GM12878 (cell line): Measurements from ENCODE around the gene SEL1L3. TPM values are rescaled to one million over a fixed set of nuclear protein-coding genes. Genes with fewer than 3 reads are reported as not detected.

ENCODE experiments used
- ATAC-seq: fragments of 200-7000 bp; cut with Tn5 transposase; 3 replicates; pipeline ENCODE4 v1.9.1; 2020; ENCODE audit warnings: mild to moderate bottlenecking, moderate library complexity
- BruUV-seq: library from RNA; stranded (reverse); fragments of 400-500 nt; replicated peaks from 2 replicates; lab custom pipeline; 2021; lab: Mats Ljungman, UMichigan
- CTCF ChIA-PET: fragments of 300-600 bp; sonication (Branson Sonifier 250); formaldehyde crosslinking; extraction: SDS; loops from one replicate; lab custom pipeline; 2021; ENCODE audit warnings: inconsistent platforms; lab: Yijun Ruan, JAX
- POLR2A ChIA-PET: fragments of 350-600 bp; formaldehyde crosslinking; extraction: SDS; loops from one replicate; lab custom pipeline; 2021; ENCODE audit warnings: inconsistent platforms; lab: Charles Lee
- RAD21 ChIA-PET: fragments of 300-600 bp; sonication (Branson Sonifier 250); formaldehyde crosslinking; loops from one replicate; lab custom pipeline; 2023; ENCODE audit warnings: antibody characterized with exemption; ENCODE audit not compliant: unreplicated experiment; lab: Charles Lee
- SMC1A ChIA-PET: fragments of 300-600 bp; sonication (Branson Sonifier 250); formaldehyde crosslinking; loops from one replicate; lab custom pipeline; 2023; ENCODE audit not compliant: unreplicated experiment, uncharacterized antibody; lab: Charles Lee
- DNase-seq: peaks from one replicate; pipeline ENCODE4 v3.0.0-alpha.2; 2011; ENCODE audit warnings: low read depth, low spot score
- FAIRE-seq: peaks from 3 replicates; lab custom pipeline; 2011; peaks lifted over from hg19 to GRCh38; lab: Jason Lieb, UNC
- H2AFZ ChIP-seq: 2 replicates; pipeline ENCODE4 v1.6.0; 2011; ENCODE audit warnings: low read depth, low read length, control low read depth; ENCODE audit not compliant: control insufficient read depth
- H3K27ac ChIP-seq: 2 replicates; pipeline ENCODE4 v1.5.1; 2011; ENCODE audit warnings: control low read depth; ENCODE audit not compliant: control insufficient read depth, insufficient read depth
- H3K27me3 ChIP-seq, 2 experiments: replicated peaks in 1 of 2; 2 replicates each; pipeline versions ENCODE4 v1.6.0 to v1.6.1; 2011; ENCODE audit warnings: low read length in 1 of 2; ENCODE audit not compliant: control insufficient read depth in 2 of 2, insufficient read depth in 2 of 2
- H3K36me3 ChIP-seq, 2 experiments: 2 replicates each; pipeline ENCODE4 v1.5.1; 2011; ENCODE audit warnings: low read length in 1 of 2; ENCODE audit not compliant: control insufficient read depth in 2 of 2, insufficient read depth in 2 of 2
- H3K4me1 ChIP-seq: 2 replicates; pipeline ENCODE4 v1.6.1; 2011; ENCODE audit warnings: mild to moderate bottlenecking, low read length, moderate library complexity, mixed read lengths; ENCODE audit not compliant: control insufficient read depth, insufficient read depth
- H3K4me2 ChIP-seq: 2 replicates; pipeline ENCODE4 v1.6.0; 2011; ENCODE audit warnings: control low read depth; ENCODE audit not compliant: control insufficient read depth, insufficient read depth
- H3K4me3 ChIP-seq: fragments of 200-600 bp; sonication (generic); 2 replicates; pipeline ENCODE4 v1.5.1; 2016
- H3K79me2 ChIP-seq: 2 replicates; pipeline ENCODE4 v1.6.0; 2011; ENCODE audit warnings: low read length; ENCODE audit not compliant: control insufficient read depth, insufficient read depth
- H3K9ac ChIP-seq: 2 replicates; pipeline ENCODE4 v1.8.0; 2011; ENCODE audit warnings: low read length, control low read depth, mixed read lengths; ENCODE audit not compliant: control insufficient read depth, insufficient read depth
- H3K9me3 ChIP-seq: replicated peaks from 3 replicates; pipeline ENCODE4 v1.5.1; 2011; ENCODE audit warnings: mild to moderate bottlenecking, low read length; ENCODE audit not compliant: control insufficient read depth, insufficient read depth
- H4K20me1 ChIP-seq: 2 replicates; pipeline ENCODE4 v1.6.0; 2011; ENCODE audit not compliant: control insufficient read depth, insufficient read depth
- ASH2L ChIP-seq: fragments of 300-600, 200-600 bp; sonication (generic); IDR thresholded peaks from 2 replicates; pipeline ENCODE4 v1.6.1; 2017; ENCODE audit warnings: low read depth, mild to moderate bottlenecking, borderline replicate concordance
- ATF2 ChIP-seq: IDR thresholded peaks from 2 replicates; pipeline ENCODE4 v1.6.1; 2012; ENCODE audit warnings: low read length, inconsistent platforms
- BHLHE40 ChIP-seq, 2 experiments: fragments of 450-650 bp in 1 of 2; IDR thresholded peaks; 2 replicates each; pipeline ENCODE4 v1.6.1; 2011 to 2017; ENCODE audit warnings: low read depth in 2 of 2, borderline replicate concordance in 1 of 2, improper control_type of control experiment in 1 of 2, low read length in 1 of 2, mild to moderate bottlenecking in 1 of 2
- BMI1 ChIP-seq: fragments of 450-650 bp; IDR thresholded peaks from 2 replicates; pipeline ENCODE4 v1.6.1; 2016; ENCODE audit warnings: mild to moderate bottlenecking, moderate library complexity, borderline replicate concordance
- CHD2 ChIP-seq: IDR thresholded peaks from 2 replicates; pipeline ENCODE4 v1.6.1; 2011; ENCODE audit warnings: low read depth, low read length, improper control_type of control experiment, borderline replicate concordance
- CREM ChIP-seq: IDR thresholded peaks from 2 replicates; pipeline ENCODE4 v1.6.1; 2014; ENCODE audit warnings: antibody characterized with exemption, low read depth
- CTCF ChIP-seq, 3 experiments: IDR thresholded peaks in 2 of 3; conservative IDR thresholded peaks in 1 of 3; 2 replicates each; pipeline ENCODE4 v1.5.1; 2011; ENCODE audit warnings: low read depth in 3 of 3, low read length in 3 of 3, mild to moderate bottlenecking in 3 of 3, control low read depth in 2 of 3, moderate library complexity in 2 of 3, inconsistent platforms in 1 of 3, mixed read lengths in 1 of 3; ENCODE audit not compliant: control insufficient read depth in 2 of 3, insufficient read depth in 1 of 3; ENCODE audit errors: extremely low read depth in 1 of 3
- E2F4 ChIP-seq: IDR thresholded peaks from 2 replicates; pipeline ENCODE4 v1.6.1; 2012; ENCODE audit warnings: low read depth, low read length, improper control_type of control experiment
- GABPA ChIP-seq: IDR thresholded peaks from 2 replicates; pipeline ENCODE4 v1.6.1; 2014; ENCODE audit warnings: antibody characterized with exemption, low read depth, mild to moderate bottlenecking, inconsistent platforms
- MLLT1 ChIP-seq: fragments of 450-650 bp; IDR thresholded peaks from 2 replicates; pipeline ENCODE4 v1.6.1; 2016; ENCODE audit warnings: mild to moderate bottlenecking
- RBBP5 ChIP-seq: fragments of 200-600 bp; sonication (generic); conservative IDR thresholded peaks from 2 replicates; pipeline ENCODE4 v1.6.1; 2016
- SIN3A ChIP-seq: IDR thresholded peaks from 2 replicates; pipeline ENCODE4 v1.6.1; 2012; ENCODE audit warnings: low read depth, low read length, improper control_type of control experiment
- SREBF1 ChIP-seq: IDR thresholded peaks from 2 replicates; pipeline ENCODE4 v1.6.1; 2012; ENCODE audit warnings: mild to moderate bottlenecking, low read length
- TARDBP ChIP-seq: IDR thresholded peaks from 2 replicates; pipeline ENCODE4 v1.6.1; 2016; ENCODE audit warnings: borderline replicate concordance
- TCF12 ChIP-seq: IDR thresholded peaks from 2 replicates; pipeline ENCODE4 v1.6.1; 2011; ENCODE audit warnings: low read depth, mild to moderate bottlenecking, low read length
- USF2 ChIP-seq: IDR thresholded peaks from 2 replicates; pipeline ENCODE4 v1.6.1; 2011; ENCODE audit warnings: low read depth, low read length, improper control_type of control experiment, borderline replicate concordance
- ZBED1 ChIP-seq: IDR thresholded peaks from 2 replicates; pipeline ENCODE4 v1.6.1; 2016; ENCODE audit warnings: borderline replicate concordance
- ZNF274 ChIP-seq: IDR thresholded peaks from one replicate; pipeline ENCODE4 v1.8.0; 2011; ENCODE audit not compliant: insufficient read length, insufficient read depth
- ZNF384 ChIP-seq: IDR thresholded peaks from 2 replicates; pipeline ENCODE4 v1.6.1; 2012; ENCODE audit warnings: low read depth, mild to moderate bottlenecking, low read length, improper control_type of control experiment, borderline replicate concordance
- WGBS: methylation state at CpG from one replicate; pipeline ENCODE4 v1.1.6; 2016; ENCODE audit warnings: low lambda C conversion rate; ENCODE audit not compliant: insufficient replicate concordance, insufficient coverage; ENCODE audit errors: missing lambda C conversion rate; 5-methylcytosine and 5-hydroxymethylcytosine counted together
- in situ Hi-C: fragments of 300-500 bp; cut with MboI; formaldehyde crosslinking; loops from 9 replicates; pipeline ENCODE4 v1.14.3; 2018; ENCODE audit warnings: mixed read lengths
- intact Hi-C: fragments of 100-400 bp; cut with micrococcal nuclease; formaldehyde crosslinking; loops from one replicate; pipeline ENCODE4 v1.14.2; 2022; ENCODE audit not compliant: unreplicated experiment
- polyA plus RNA-seq, 11 experiments: library from polyadenylated mRNA; depleted of rRNA in 4 of 11; unstranded in 6 of 11; stranded (reverse) in 5 of 11; fragments of >200 nt; fragmentation: Nextera tagmentation in 4 of 11; fragmentation: Illumina TruSeq in 1 of 11; extraction: Ambion mirVana in 4 of 11; extraction: Trizol in 1 of 11; gene quantifications; 1 replicate in 1 of 11; 2 replicates in 10 of 11; pipeline versions ENCODE4 v1.2.1 to v1.2.3, GENCODE V29; 2011 to 2016; ENCODE audit warnings: inconsistent platforms in 2 of 11, missing spikeins in 2 of 11, low read depth in 1 of 11
- total RNA-seq, 4 experiments: library from RNA; depleted of rRNA in 3 of 4; stranded (reverse); fragments of >200 nt in 3 of 4; fragmentation: Illumina TruSeq in 1 of 4; extraction: Trizol in 1 of 4; gene quantifications; 2 replicates each; pipeline versions ENCODE4 v1.2.1 to v1.2.3, GENCODE V29; 2013 to 2021

The SEL1L3 gene
- total and polyA plus RNA-seq, 10 of the 15 experiments (the other 5 are each of a cell fraction or from before 2014, with no cell fraction given), result 20.4 to 82.2 (median 47.3) TPM

GRCh38 chr4:25704516-25704915 is 158.3 kb downstream of the SEL1L3 start:
- ChIA-PET POLR2A (interaction anchor here (0.6 kb wide), 1 partner anchor 22 kb away, joined by 3 read pairs; no protein-coding TSS in a partner anchor), SMC1A (no interaction called here), RAD21 (no interaction called here), CTCF (no interaction called here)
- intact Hi-C loops, result no loop called here
- DNase-seq, result no peak
- ATAC-seq, result no peak
- TF ChIP-seq USF2, result no peak
- no peak for TF ChIP-seq GABPA
- no peak for TF ChIP-seq CREM
- no peak for TF ChIP-seq ZNF384
- TF ChIP-seq CTCF (IDR thresholded peaks at IDR 0.05 in 2 of 3, conservative IDR thresholded peaks at IDR 0.05 in 1 of 3; ENCODE audit: control insufficient read depth in 2 of 3, extremely low read depth in 1 of 3, insufficient read depth in 1 of 3, low read depth in 3 of 3, low read length in 3 of 3), result no peak
- no peak for TF ChIP-seq ASH2L
- TF ChIP-seq ATF2, result no peak
- no peak for TF ChIP-seq BMI1
- TF ChIP-seq TCF12, result no peak
- TF ChIP-seq SREBF1, result no peak
- TF ChIP-seq CHD2, result no peak
- TF ChIP-seq MLLT1, result no peak
- TF ChIP-seq TARDBP, result no peak
- no peak for TF ChIP-seq RBBP5
- TF ChIP-seq BHLHE40 (IDR thresholded peaks at IDR 0.05; ENCODE audit: borderline replicate concordance in 1 of 2, low read depth in 2 of 2, low read length in 1 of 2), result no peak
- no peak for TF ChIP-seq ZBED1
- TF ChIP-seq E2F4, result no peak
- TF ChIP-seq SIN3A, result no peak
- TF ChIP-seq ZNF274, result no peak
- no peak overlapping the region for H2AFZ ChIP-seq
- H3K36me3 ChIP-seq, result no peaks in the 10 kb centered on the region
- no peaks in the 10 kb centered on the region for H3K79me2 ChIP-seq
- no peak overlapping the region for H3K4me3 ChIP-seq
- no TSS peak for BruUV-seq
- in situ Hi-C loops, result no loop called here
- no peak for FAIRE-seq
- WGBS, result 11% methylated on average over 2 of the region's 2 CpGs
- H3K4me1 ChIP-seq, result no peaks in the 10 kb centered on the region
- no peaks in the 10 kb centered on the region for H3K27me3 ChIP-seq
- no peak overlapping the region for H3K4me2 ChIP-seq
- H3K9me3 ChIP-seq, result no peaks in the 10 kb centered on the region
- H4K20me1 ChIP-seq, result no peaks in the 10 kb centered on the region
- no peak overlapping the region for H3K9ac ChIP-seq
- H3K27ac ChIP-seq, result no peak overlapping the region
